ENCODE data around the gene TTLL8. TPM values are rescaled to one million over a fixed set of nuclear protein-coding genes. Genes with fewer than 3 reads are reported as not detected.

Gene TTLL8
- total RNA-seq, 3 donors from 2014 or later (not counting 1 experiment from before 2014, with no cell fraction given) = not detected

GRCh38 chr22:49994361-49995040 is 63.6 kb downstream of the TTLL8 start:
- Histone ChIP-seq H3K4me3 (ENCODE audit: low read length) (no peak overlapping the region), H3K4me1 (ENCODE audit: control insufficient read depth, insufficient read depth, low read length) (peaks cover 15% of the 10 kb centered on the region), H3K9me3 (ENCODE audit: control insufficient read depth, insufficient read depth, low read length) (no peaks in the 10 kb centered on the region), H3K27me3 (ENCODE audit: control insufficient read depth, insufficient read depth, low read length) (no peaks in the 10 kb centered on the region), H3K36me3 (ENCODE audit: control insufficient read depth, insufficient read depth, low read length) (no peaks in the 10 kb centered on the region), H3K27ac (ENCODE audit: low read length) (no peak overlapping the region)
- no peak for ATAC-seq
- intact Hi-C loops (cut with micrococcal nuclease) = no loop called here
- Mint-ChIP-seq H3K4me3 (no peak overlapping the region), H3K27me3 (ENCODE audit: low read depth in 2 of 2) (peaks cover under 1 to 13% of the 10 kb centered on the region in 2 donors), H3K4me1 (peaks cover 5 to 11% of the 10 kb centered on the region in 2 donors), H3K9me3 (peaks cover 0 to 5% of the 10 kb centered on the region in 2 donors), H3K27ac (no peak overlapping the region), H3K36me3 (no peaks in the 10 kb centered on the region)
- no peak for DNase-seq
- TF ChIP-seq CTCF (IDR thresholded peaks at IDR 0.05) = no peak
- 90% methylated on average over 21 of the region's 21 CpGs for WGBS (ENCODE audit: insufficient coverage)

- DNase-seq = no peak
- H3K4me3 ChIP-seq (ENCODE audit: low read length) = no peak overlapping the region
- Mint-ChIP-seq H3K9me3 (peaks cover 0 to 5% of the 10 kb centered on the region in 2 donors), H3K4me3 (no peak overlapping the region), H3K4me1 (peaks cover 5 to 11% of the 10 kb centered on the region in 2 donors), H3K27ac (no peak overlapping the region), H3K36me3 (no peaks in the 10 kb centered on the region), H3K27me3 (ENCODE audit: low read depth in 2 of 2) (peaks cover 8 to 13% of the 10 kb centered on the region in 2 donors)
- intact Hi-C loops (cut with micrococcal nuclease) = loop anchor here (1.0 kb wide), 1 partner anchor 36 kb away; no protein-coding TSS in a partner anchor
- H3K27ac ChIP-seq (ENCODE audit: low read length) = no peak overlapping the region
- H3K9me3 ChIP-seq (ENCODE audit: control insufficient read depth, insufficient read depth, low read length) = no peaks in the 10 kb centered on the region
- H3K4me1 ChIP-seq (ENCODE audit: control insufficient read depth, insufficient read depth, low read length) = peaks cover 15% of the 10 kb centered on the region
- 81% methylated on average over 11 of the region's 11 CpGs for WGBS (ENCODE audit: insufficient coverage)
- H3K36me3 ChIP-seq (ENCODE audit: control insufficient read depth, insufficient read depth, low read length) = no peaks in the 10 kb centered on the region
- TF ChIP-seq CTCF (IDR thresholded peaks at IDR 0.05) = no peak
- ATAC-seq = no peak
- H3K27me3 ChIP-seq (ENCODE audit: control insufficient read depth, insufficient read depth, low read length) = no peaks in the 10 kb centered on the region
Measured at GRCh38 chr22:49993649-49994360, 64.3 kb downstream of the TTLL8 start.

GRCh38 chr22:49992921-49993648 is 65.0 kb downstream of the TTLL8 start:
- ATAC-seq (peak; percentile 83 to 99 (median 93)), DNase-seq (peak; percentile 55 to 87)
- Mint-ChIP-seq H3K27me3 (ENCODE audit: low read depth in 2 of 2) (peaks cover 11 to 14% of the 10 kb centered on the region in 2 donors), H3K4me3 (no peak overlapping the region), H3K4me1 (peaks cover 5 to 6% of the 10 kb centered on the region in 2 donors), H3K36me3 (no peaks in the 10 kb centered on the region), H3K9me3 (peaks cover 0 to 5% of the 10 kb centered on the region in 2 donors), H3K27ac (no peak overlapping the region)
- Histone ChIP-seq H3K4me3 (ENCODE audit: low read length) (no peak overlapping the region), H3K27me3 (ENCODE audit: control insufficient read depth, insufficient read depth, low read length) (no peaks in the 10 kb centered on the region), H3K36me3 (ENCODE audit: control insufficient read depth, insufficient read depth, low read length) (no peaks in the 10 kb centered on the region), H3K9me3 (ENCODE audit: control insufficient read depth, insufficient read depth, low read length) (no peaks in the 10 kb centered on the region), H3K4me1 (ENCODE audit: control insufficient read depth, insufficient read depth, low read length) (peaks cover 15% of the 10 kb centered on the region), H3K27ac (ENCODE audit: low read length) (no peak overlapping the region)
- peak; percentile 59 for TF ChIP-seq CTCF (IDR thresholded peaks at IDR 0.05)
- intact Hi-C loops (cut with micrococcal nuclease) = loop anchor here (1.0 kb wide), 1 partner anchor 37 kb away; no protein-coding TSS in a partner anchor
- WGBS (ENCODE audit: insufficient coverage) = 37% methylated on average over 23 of the region's 23 CpGs
